Hematopoietic multipotent progenitor cell (in vitro differentiated cells): Measurements from ENCODE around the gene HS3ST1. TPM values are rescaled to one million over a fixed set of nuclear protein-coding genes. Genes with fewer than 3 reads are reported as not detected.
"Not testable (repeated sequence)": the region's sequence is repeated elsewhere in the genome, so short reads cannot be mapped to it uniquely, and the experiment has no call there.

Source experiments
- DNase-seq, 3 donors: peaks; one replicate each; pipeline ENCODE4 v3.0.0-alpha.2; 2011 to 2015; ENCODE audit warnings: low read depth in 2 of 3, low spot score in 2 of 3
- total RNA-seq: library from RNA; depleted of rRNA; stranded (reverse); fragments of >200 nt; gene quantifications from one replicate; pipeline ENCODE4 v1.2.3, GENCODE V29; 2012

Gene HS3ST1
- total RNA-seq, 1 donor = 1.6 TPM

GRCh38 chr4:11408233-11408967 lies 20.3 kb downstream of the HS3ST1 start:
- no peak for DNase-seq

GRCh38 chr4:11407551-11407950 lies 21.1 kb downstream of the HS3ST1 start:
- DNase-seq = no peak

- no peak for DNase-seq
Measured at GRCh38 chr4:11404431-11404830, 24.3 kb downstream of the HS3ST1 start.

GRCh38 chr4:11402192-11402591 lies 26.5 kb downstream of the HS3ST1 start:
- DNase-seq = no peak

- DNase-seq = no peak
Measured at GRCh38 chr4:11399461-11399971, 29.2 kb downstream of the HS3ST1 start.

GRCh38 chr4:11397819-11398610 lies 30.7 kb downstream of the HS3ST1 start:
- DNase-seq = no peak

- no peak for DNase-seq
Measured at GRCh38 chr4:11397146-11397545, 31.5 kb downstream of the HS3ST1 start.

GRCh38 chr4:11393551-11393950 lies 35.1 kb downstream of the HS3ST1 start:
- no peak for DNase-seq

GRCh38 chr4:11384072-11384471 lies 44.6 kb downstream of the HS3ST1 start:
- DNase-seq = not testable (repeated sequence)

- DNase-seq = no peak
Measured at GRCh38 chr4:11376571-11376970, 52.1 kb downstream of the HS3ST1 start.

GRCh38 chr4:11376146-11376545 lies 52.5 kb downstream of the HS3ST1 start:
- no peak for DNase-seq

GRCh38 chr4:11368701-11369115 lies 60.0 kb downstream of the HS3ST1 start:
- DNase-seq = no peak

GRCh38 chr4:11367371-11367770 lies 61.3 kb downstream of the HS3ST1 start:
- DNase-seq = no peak

GRCh38 chr4:11366859-11367258 lies 61.8 kb downstream of the HS3ST1 start:
- DNase-seq = no peak

GRCh38 chr4:11365039-11365438 lies 63.7 kb downstream of the HS3ST1 start:
- no peak for DNase-seq

GRCh38 chr4:11359591-11359990 lies 69.1 kb downstream of the HS3ST1 start:
- DNase-seq = no peak

GRCh38 chr4:11355226-11355625 lies 73.5 kb downstream of the HS3ST1 start:
- no peak for DNase-seq

- DNase-seq = no peak
Measured at GRCh38 chr4:11354531-11354930, 74.2 kb downstream of the HS3ST1 start.

- DNase-seq = no peak
Measured at GRCh38 chr4:11348449-11349088, 80.1 kb downstream of the HS3ST1 start.

- no peak for DNase-seq
Measured at GRCh38 chr4:11344916-11345315, 83.8 kb downstream of the HS3ST1 start.

GRCh38 chr4:11343536-11343935 lies 85.2 kb downstream of the HS3ST1 start:
- no peak for DNase-seq
